ENCODE data around the gene ERCC1. TPM values are rescaled to one million over a fixed set of nuclear protein-coding genes. Genes with fewer than 3 reads are reported as not detected.

The ERCC1 gene
- total and polyA plus RNA-seq, 4 donors = 19.2 to 28.7 (median 22.0) TPM

DNA sequence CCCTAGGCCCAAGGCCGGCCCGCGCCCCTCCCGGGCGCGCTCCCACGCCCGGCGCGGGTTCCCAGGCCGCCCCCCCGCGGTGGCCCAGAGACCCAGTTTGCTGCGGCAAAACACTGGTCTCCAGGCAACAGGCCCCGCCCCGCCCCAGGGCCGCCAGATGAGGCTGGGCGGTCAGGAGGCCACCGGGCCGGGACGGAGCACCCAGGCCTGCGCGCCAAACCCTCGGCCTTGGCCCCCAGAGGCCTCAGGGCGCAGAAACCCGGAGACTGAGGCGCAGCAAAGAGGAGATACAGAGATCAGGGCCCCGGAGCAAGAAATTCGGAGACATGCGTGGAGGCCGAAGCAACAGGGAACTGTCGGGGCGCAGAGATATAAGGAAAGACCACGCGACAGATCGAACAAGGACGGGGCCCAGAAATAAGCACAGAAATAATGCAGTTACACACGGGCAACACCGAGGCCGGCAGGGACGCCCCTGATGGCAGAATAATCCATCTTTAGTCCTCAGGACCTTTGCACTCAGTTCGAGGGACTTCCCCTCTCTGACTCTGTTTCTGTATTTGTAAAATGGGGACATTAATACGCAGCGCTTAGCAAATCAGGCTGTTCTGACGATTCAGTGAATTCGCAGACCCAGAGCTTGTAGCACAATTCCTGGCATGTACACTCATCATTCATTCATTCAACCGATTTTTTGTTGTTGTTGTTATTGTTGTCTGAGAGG lies 20.8 kb upstream of the ERCC1 start:
- Histone ChIP-seq H3K27me3 (ENCODE audit: control insufficient read depth in 4 of 4, insufficient read depth in 4 of 4, low read length in 3 of 4) (no peaks in the 10 kb centered on the region), H3K4me1 (ENCODE audit: control insufficient read depth in 4 of 4, insufficient read depth in 4 of 4, low read length in 3 of 4) (peaks cover 4 to 22% (median 9%) of the 10 kb centered on the region in 4 donors), H3K27ac (ENCODE audit: low read depth in 1 of 2, low read length in 2 of 2) (peak overlapping the region; percentile 70 to 72), H3K4me3 (ENCODE audit: low read depth in 1 of 3, low read length in 3 of 3) (peak overlapping the region in 1 of 3 donors; percentile 48), H3K9me3 (ENCODE audit: control insufficient read depth in 4 of 4, low read length in 3 of 4) (no peaks in the 10 kb centered on the region), H3K36me3 (ENCODE audit: control insufficient read depth in 4 of 4, insufficient read depth in 3 of 4, low read depth in 1 of 4, low read length in 3 of 4) (no peaks in the 10 kb centered on the region), H3K9ac (ENCODE audit: low read depth in 1 of 2, low read length in 2 of 2) (peak overlapping the region; percentile 60)
- 16% methylated on average over 47 of the region's 47 CpGs for WGBS
- DNase-seq (ENCODE audit: low spot score) = peak; percentile 88
- TF ChIP-seq NR2F2 (IDR thresholded peaks at IDR 0.05) (peak; percentile 24), ZBTB33 (IDR thresholded peaks at IDR 0.05) (no peak), HNF4G (IDR thresholded peaks at IDR 0.05) (no peak), SP1 (IDR thresholded peaks at IDR 0.05) (peak; percentile 48), REST (IDR thresholded peaks at IDR 0.05) (no peak)
- TF ChIP-seq, protein P1, sequence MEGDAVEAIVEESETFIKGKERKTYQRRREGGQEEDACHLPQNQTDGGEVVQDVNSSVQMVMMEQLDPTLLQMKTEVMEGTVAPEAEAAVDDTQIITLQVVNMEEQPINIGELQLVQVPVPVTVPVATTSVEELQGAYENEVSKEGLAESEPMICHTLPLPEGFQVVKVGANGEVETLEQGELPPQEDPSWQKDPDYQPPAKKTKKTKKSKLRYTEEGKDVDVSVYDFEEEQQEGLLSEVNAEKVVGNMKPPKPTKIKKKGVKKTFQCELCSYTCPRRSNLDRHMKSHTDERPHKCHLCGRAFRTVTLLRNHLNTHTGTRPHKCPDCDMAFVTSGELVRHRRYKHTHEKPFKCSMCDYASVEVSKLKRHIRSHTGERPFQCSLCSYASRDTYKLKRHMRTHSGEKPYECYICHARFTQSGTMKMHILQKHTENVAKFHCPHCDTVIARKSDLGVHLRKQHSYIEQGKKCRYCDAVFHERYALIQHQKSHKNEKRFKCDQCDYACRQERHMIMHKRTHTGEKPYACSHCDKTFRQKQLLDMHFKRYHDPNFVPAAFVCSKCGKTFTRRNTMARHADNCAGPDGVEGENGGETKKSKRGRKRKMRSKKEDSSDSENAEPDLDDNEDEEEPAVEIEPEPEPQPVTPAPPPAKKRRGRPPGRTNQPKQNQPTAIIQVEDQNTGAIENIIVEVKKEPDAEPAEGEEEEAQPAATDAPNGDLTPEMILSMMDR (IDR thresholded peaks at IDR 0.05; ENCODE audit: low read depth, low read length, missing input control) = no peak

DNA sequence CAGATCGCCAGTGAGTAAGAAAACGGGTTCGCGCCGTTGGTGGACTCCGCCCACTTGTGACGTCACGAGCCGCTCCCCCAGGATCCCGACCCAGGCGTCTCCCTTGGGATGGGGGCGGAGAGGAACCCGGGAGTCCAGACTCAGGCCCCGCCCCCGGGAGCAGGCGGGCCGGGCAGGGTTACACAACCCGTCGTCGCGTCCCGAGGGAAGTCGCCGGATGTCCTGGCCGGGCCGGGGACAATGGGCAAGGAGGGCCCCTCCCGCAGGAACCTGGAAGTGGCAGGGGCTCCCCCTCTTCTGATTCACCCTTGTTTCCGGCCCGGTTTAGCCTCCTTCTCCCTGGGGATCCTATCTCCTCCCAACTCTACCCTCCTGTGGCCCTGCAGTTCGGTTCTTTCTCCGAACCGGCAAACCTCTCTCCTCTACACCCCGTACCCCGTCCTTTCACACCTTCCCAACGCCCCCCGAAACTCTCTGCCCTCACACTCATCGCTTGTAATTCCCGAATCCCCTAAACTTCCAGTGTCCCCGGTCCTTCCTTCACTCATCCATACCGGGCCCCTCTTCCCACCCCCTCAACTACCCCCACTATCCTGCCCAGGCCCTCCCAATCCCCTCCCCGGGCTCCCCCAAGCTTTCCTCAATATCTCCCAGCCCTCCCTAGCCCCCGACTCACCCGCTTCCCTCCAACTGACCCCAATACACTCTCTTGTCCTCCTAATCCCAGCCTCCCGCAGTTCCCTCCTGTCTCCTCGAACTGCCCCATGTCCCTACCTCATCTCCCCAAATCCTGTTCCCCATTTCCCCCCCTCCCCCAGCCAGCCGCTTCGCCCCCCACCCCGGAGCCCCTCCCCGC lies 20.0 kb upstream of the ERCC1 start:
- Histone ChIP-seq H3K36me3 (ENCODE audit: control insufficient read depth in 4 of 4, insufficient read depth in 3 of 4, low read depth in 1 of 4, low read length in 3 of 4) (no peaks in the 10 kb centered on the region), H3K9ac (ENCODE audit: low read depth in 1 of 2, low read length in 2 of 2) (peak overlapping the region; percentile 40 to 64), H3K4me3 (ENCODE audit: low read depth in 1 of 3, low read length in 3 of 3) (peak overlapping the region in 2 of 3 donors; percentile 48), H3K4me1 (ENCODE audit: control insufficient read depth in 4 of 4, insufficient read depth in 4 of 4, low read length in 3 of 4) (peaks cover 4 to 17% (median 9%) of the 10 kb centered on the region in 4 donors), H3K27me3 (ENCODE audit: control insufficient read depth in 4 of 4, insufficient read depth in 4 of 4, low read length in 3 of 4) (no peaks in the 10 kb centered on the region), H3K27ac (ENCODE audit: low read depth in 1 of 2, low read length in 2 of 2) (peak overlapping the region; percentile 67 to 79), H3K9me3 (ENCODE audit: control insufficient read depth in 4 of 4, low read length in 3 of 4) (no peaks in the 10 kb centered on the region)
- peak; percentile 78 for DNase-seq (ENCODE audit: low spot score)
- WGBS = under 1% methylated on average over 49 of the region's 49 CpGs
- TF ChIP-seq ZBTB33 (IDR thresholded peaks at IDR 0.05) = no peak
- peak in 1 of 2 donors; percentile 58 for TF ChIP-seq JUND (IDR thresholded peaks at IDR 0.05)
- TF ChIP-seq YY1 (IDR thresholded peaks at IDR 0.05) = peak; percentile 33
- no peak for TF ChIP-seq FOXA2 (IDR thresholded peaks at IDR 0.05)
- TF ChIP-seq SP1 (IDR thresholded peaks at IDR 0.05) = peak; percentile 76
- no peak for TF ChIP-seq MAX (IDR thresholded peaks at IDR 0.05)
- TF ChIP-seq, protein P2, sequence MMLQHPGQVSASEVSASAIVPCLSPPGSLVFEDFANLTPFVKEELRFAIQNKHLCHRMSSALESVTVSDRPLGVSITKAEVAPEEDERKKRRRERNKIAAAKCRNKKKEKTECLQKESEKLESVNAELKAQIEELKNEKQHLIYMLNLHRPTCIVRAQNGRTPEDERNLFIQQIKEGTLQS (IDR thresholded peaks at IDR 0.05) = no peak
- peak; percentile 55 to 63 for TF ChIP-seq HNF4A (conservative IDR thresholded peaks at IDR 0.05)
- TF ChIP-seq GABPA (IDR thresholded peaks at IDR 0.05 in 1 of 2, conservative IDR thresholded peaks at IDR 0.05 in 1 of 2) = peak; percentile 46 to 83
- peak; percentile 44 to 75 for TF ChIP-seq EGR1 (IDR thresholded peaks at IDR 0.05; ENCODE audit: low read depth in 2 of 2)
- TF ChIP-seq HNF4G (IDR thresholded peaks at IDR 0.05) = no peak
- TF ChIP-seq REST (IDR thresholded peaks at IDR 0.05) = peak; percentile 12
